Breast epithelium (tissue), 3 donors: ENCODE data around the gene ATP6V0E2.

Experiments
- POLR2A ChIP-seq: fragments of 450-650 bp; IDR thresholded peaks from one replicate; pipeline ENCODE4 v1.6.1; 2016; ENCODE audit warnings: antibody characterized with exemption, mild to moderate bottlenecking, moderate library complexity
- POLR2AphosphoS5 ChIP-seq, 3 donors: sonication (generic); formaldehyde crosslinking; IDR thresholded peaks; one replicate each; pipeline ENCODE4 v1.6.1; 2017; ENCODE audit warnings: antibody characterized with exemption in 3 of 3

DNA sequence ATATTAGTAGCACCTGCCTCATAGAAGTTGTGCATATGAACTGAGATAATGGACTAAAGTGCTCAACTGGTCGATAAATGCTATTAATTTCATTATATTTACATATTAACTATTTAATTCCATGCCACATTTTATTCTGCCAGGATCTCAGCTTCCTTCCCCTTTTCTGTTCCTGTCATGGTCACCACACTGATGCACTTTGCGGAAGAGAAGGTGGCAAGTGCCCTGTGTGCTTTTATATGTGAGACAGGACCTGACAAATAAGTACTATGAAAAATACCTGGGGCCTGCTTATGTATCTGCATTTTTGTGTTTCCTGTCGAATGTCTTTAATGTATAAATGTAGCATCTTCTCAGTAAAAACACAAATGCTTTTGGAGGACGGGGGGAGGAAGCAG is 12.2 kb downstream of the ATP6V0E2 start:
- no peak for TF ChIP-seq POLR2AphosphoS5 (IDR thresholded peaks at IDR 0.05)
- TF ChIP-seq POLR2A, result no peak
